PFSK-1 (cell line): ENCODE results near the gene NCBP2L.

Experiments
- FOXP2 ChIP-seq: optimal IDR thresholded peaks from 2 replicates; pipeline ENCODE3; 2011; ENCODE audit warnings: borderline replicate concordance, control low read depth, inconsistent platforms; ENCODE audit not compliant: insufficient read depth; ENCODE audit errors: extremely low read length, extremely low read depth
- POLR2AphosphoS5 ChIP-seq: IDR thresholded peaks from 2 replicates; pipeline ENCODE4 v1.6.1; 2012; ENCODE audit warnings: low read depth, mild to moderate bottlenecking, control low read depth, low read length, moderate library complexity
- SIN3A ChIP-seq: IDR thresholded peaks from 2 replicates; pipeline ENCODE4 v1.6.1; 2012; ENCODE audit warnings: mild to moderate bottlenecking, low read length, moderate library complexity, borderline replicate concordance; ENCODE audit not compliant: insufficient read depth
- TAF1 ChIP-seq: IDR thresholded peaks from 2 replicates; pipeline ENCODE4 v1.6.1; 2012; ENCODE audit warnings: low read length, control low read depth, borderline replicate concordance; ENCODE audit not compliant: insufficient read depth
- TF ChIP-seq, protein P1 (sequence below), 2 experiments: IDR thresholded peaks; 2 replicates each; pipeline versions ENCODE4 v1.6.1 to v1.8.0; 2011 to 2012; ENCODE audit warnings: low read depth in 2 of 2, low read length in 2 of 2, control low read depth in 1 of 2, inconsistent platforms in 1 of 2, mild to moderate bottlenecking in 1 of 2, moderate library complexity in 1 of 2; ENCODE audit not compliant: insufficient read depth in 1 of 2

Gene NCBP2L

GRCh38 chrX:107804427-107804826, 26.9 kb downstream of the NCBP2L start:
- no peak for TF ChIP-seq POLR2AphosphoS5
- TF ChIP-seq, protein P1, sequence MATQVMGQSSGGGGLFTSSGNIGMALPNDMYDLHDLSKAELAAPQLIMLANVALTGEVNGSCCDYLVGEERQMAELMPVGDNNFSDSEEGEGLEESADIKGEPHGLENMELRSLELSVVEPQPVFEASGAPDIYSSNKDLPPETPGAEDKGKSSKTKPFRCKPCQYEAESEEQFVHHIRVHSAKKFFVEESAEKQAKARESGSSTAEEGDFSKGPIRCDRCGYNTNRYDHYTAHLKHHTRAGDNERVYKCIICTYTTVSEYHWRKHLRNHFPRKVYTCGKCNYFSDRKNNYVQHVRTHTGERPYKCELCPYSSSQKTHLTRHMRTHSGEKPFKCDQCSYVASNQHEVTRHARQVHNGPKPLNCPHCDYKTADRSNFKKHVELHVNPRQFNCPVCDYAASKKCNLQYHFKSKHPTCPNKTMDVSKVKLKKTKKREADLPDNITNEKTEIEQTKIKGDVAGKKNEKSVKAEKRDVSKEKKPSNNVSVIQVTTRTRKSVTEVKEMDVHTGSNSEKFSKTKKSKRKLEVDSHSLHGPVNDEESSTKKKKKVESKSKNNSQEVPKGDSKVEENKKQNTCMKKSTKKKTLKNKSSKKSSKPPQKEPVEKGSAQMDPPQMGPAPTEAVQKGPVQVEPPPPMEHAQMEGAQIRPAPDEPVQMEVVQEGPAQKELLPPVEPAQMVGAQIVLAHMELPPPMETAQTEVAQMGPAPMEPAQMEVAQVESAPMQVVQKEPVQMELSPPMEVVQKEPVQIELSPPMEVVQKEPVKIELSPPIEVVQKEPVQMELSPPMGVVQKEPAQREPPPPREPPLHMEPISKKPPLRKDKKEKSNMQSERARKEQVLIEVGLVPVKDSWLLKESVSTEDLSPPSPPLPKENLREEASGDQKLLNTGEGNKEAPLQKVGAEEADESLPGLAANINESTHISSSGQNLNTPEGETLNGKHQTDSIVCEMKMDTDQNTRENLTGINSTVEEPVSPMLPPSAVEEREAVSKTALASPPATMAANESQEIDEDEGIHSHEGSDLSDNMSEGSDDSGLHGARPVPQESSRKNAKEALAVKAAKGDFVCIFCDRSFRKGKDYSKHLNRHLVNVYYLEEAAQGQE (IDR thresholded peaks at IDR 0.05; ENCODE audit: insufficient read depth in 1 of 2, low read depth in 2 of 2, low read length in 2 of 2), result no peak
- no peak for TF ChIP-seq FOXP2
- no peak for TF ChIP-seq SIN3A
- TF ChIP-seq TAF1, result no peak

- no peak for TF ChIP-seq POLR2AphosphoS5
- no peak for TF ChIP-seq FOXP2
- TF ChIP-seq, protein P1 (IDR thresholded peaks at IDR 0.05; ENCODE audit: insufficient read depth in 1 of 2, low read depth in 2 of 2, low read length in 2 of 2), result no peak
- no peak for TF ChIP-seq TAF1
- TF ChIP-seq SIN3A, result no peak
Observed at GRCh38 chrX:107805179-107805578, 27.6 kb downstream of the NCBP2L start.

- no peak for TF ChIP-seq SIN3A
- no peak for TF ChIP-seq FOXP2
- no peak for TF ChIP-seq POLR2AphosphoS5
- no peak for TF ChIP-seq TAF1
- TF ChIP-seq, protein P1 (IDR thresholded peaks at IDR 0.05; ENCODE audit: insufficient read depth in 1 of 2, low read depth in 2 of 2, low read length in 2 of 2), result no peak
Observed at GRCh38 chrX:107818900-107819521, 41.5 kb downstream of the NCBP2L start.

- TF ChIP-seq TAF1, result no peak
Observed at GRCh38 chrX:107823042-107823441, 45.5 kb downstream of the NCBP2L start.

GRCh38 chrX:107823456-107823855, 45.9 kb downstream of the NCBP2L start:
- TF ChIP-seq SIN3A (no peak), POLR2AphosphoS5 (no peak), TAF1 (no peak), FOXP2 (no peak)
- TF ChIP-seq, protein P1 (IDR thresholded peaks at IDR 0.05; ENCODE audit: insufficient read depth in 1 of 2, low read depth in 2 of 2, low read length in 2 of 2), result no peak
